NCI-H748 treated with DMSO at 0.1 percent for 48 hours (cell line): Measurements from ENCODE around the gene SMCO1.
"Not testable (repeated sequence)": the region's sequence is repeated elsewhere in the genome, so short reads cannot be mapped to it uniquely, and the experiment has no call there.

Experiments used
- DNase-seq: peaks from one replicate; lab custom pipeline; 2025; lab: John Stamatoyannopoulos, UW

SMCO1 gene

DNA sequence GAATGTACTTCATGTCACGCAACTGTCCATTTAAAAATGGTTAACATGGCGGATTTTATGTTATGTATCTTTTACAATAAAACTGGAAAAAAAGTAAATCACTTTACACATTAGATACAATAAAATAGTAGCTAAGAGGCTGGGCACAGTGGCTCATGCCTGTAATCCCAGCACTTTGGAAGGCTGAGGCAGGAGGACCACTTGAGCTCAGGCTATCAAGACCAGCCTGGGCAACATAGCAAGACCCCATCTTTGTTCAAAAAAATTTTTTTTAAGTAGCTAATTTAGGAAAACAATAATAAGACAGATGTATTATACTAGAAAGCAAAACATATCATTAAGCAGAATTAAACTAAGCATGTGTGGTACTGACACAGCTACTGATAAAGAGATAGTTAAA is 23.1 kb downstream of the SMCO1 start:
- DNase-seq, result no peak

DNA sequence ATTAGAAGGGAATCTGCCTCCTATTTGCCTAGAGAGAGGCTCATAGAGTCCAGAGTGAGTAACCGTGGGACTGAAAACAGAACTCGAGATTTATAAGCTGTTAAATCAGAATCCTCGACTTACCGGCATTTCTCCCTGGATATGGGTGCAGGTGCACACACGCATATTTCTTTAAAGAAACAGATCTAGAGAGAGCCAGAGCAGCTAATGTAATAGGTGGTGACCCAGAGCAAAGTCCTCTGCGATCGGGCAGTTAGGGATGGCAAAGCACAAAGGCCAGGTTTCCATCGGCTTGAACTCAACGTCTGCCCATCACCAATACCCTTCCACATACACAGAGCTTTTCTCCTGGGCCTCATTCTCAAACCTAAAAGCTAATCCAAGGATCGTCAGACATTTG is 25.4 kb downstream of the SMCO1 start:
- no peak for DNase-seq

- no peak for DNase-seq
Measured at GRCh38 chr3:196486263-196486662, 28.9 kb downstream of the SMCO1 start.

DNA sequence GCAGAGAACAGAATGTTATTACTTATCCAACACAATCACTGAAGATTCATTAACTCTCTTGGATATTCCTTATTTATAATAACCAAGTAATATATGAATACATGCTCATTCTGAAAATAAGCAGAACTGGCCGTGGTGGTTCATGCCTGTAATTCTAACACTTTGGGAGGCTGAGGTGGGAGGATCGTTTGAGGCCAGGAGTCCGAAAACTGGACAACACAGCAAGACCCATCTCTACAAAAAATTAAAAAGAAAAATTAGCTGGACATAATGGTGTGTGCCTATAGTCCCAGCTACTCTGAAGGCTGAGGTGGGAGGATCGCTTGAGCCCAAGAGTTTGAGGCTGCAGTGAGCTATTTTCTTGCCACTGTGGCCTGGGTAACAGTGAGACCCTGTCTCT is 37.5 kb downstream of the SMCO1 start:
- DNase-seq, result no peak

- no peak for DNase-seq
Measured at GRCh38 chr3:196472286-196472685, 42.9 kb downstream of the SMCO1 start.

- DNase-seq, result no peak
Measured at GRCh38 chr3:196471551-196471950, 43.6 kb downstream of the SMCO1 start.

GRCh38 chr3:196470182-196470581 is 45.0 kb downstream of the SMCO1 start:
- DNase-seq, result not testable (repeated sequence)

DNA sequence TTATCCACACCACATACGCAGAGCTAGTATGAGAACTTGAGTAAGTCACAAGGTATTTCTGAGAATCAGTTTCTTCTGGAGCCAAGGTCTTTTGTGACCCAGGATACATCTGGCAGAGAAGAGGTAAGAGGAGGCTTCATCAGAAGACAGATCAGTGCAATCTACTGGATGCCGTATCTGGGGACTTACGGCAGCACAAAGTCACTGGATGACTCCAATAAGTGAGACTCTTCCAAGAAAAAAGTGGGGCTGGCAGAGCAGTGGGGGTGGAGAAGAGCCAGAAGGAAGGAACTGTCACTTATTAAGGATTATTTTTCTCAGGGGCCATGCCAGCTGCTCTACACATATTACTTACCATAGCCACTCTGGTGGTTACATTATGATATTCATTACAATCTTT is 51.3 kb downstream of the SMCO1 start:
- no peak for DNase-seq

- DNase-seq, result no peak
Measured at GRCh38 chr3:196463478-196463756, 51.7 kb downstream of the SMCO1 start.

DNA sequence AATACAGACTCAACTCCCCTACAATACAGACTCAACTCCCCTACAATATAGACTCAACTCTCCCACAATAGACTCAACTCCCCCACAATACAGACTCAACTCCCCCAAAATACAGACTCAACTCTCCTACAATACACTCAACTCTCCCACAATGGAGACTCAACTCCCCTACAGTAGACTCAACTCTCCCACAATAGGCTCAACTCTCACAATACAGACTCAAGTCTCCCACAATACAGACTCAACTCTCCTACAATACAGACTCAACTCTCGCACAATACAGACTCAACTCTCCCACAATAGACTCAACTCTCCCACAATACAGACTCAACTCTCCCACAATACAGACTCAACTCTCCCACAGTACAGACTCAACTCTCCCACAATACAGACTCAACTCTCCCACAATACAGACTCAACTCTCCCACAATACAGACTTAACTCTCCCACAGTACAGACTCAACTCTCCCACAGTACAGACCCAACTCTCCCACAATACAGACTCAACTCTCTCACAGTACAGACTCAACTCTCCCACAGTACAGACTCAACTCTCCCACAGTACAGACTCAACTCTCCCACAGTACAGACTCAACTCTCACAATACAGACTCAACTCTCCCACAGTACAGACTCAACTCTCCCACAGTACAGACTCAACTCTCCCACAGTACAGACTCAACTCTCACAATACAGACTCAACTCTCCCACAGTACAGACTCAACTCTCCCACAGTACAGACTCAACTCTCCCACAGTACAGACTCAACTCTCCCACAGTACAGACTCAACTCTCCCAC is 52.3 kb downstream of the SMCO1 start:
- DNase-seq, result not testable (repeated sequence)

DNA sequence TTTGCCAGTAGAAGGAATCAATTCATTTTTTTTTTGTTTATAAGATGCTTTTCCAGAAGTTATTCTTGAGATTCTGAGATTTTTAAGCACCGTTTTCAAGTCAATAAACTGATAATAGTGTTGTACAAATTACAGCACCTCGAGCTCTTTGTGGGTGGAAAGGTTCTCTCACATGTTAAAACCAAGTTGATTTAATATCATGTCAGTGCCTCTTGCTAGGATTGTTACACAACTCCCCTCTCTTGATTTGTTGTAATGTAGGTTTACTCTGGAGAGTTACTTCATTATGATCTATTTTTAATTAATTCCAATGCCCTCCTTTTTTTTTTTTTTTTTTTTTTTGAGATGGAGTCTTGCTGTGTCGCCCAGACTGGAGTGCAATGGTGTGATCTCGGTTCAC is 57.1 kb downstream of the SMCO1 start:
- no peak for DNase-seq

DNA sequence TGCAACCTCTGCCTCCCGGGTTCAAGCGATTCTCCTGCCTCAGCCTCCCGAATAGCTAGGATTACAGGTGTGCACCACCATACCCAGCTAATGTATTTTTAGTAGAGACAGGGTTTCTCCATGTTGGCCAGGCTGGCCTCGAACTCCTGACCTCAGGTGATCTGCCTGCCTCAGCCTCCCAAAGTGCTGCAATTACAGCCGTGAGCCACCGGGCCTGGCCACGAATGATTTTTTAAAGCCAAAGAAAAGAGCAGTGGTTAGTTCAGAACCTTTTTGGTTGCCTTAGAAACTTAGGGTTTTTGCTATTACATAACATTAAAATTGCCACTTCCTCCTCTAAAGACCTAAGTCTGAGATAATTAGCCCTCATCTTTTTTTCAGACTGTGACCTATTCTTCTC is 57.7 kb downstream of the SMCO1 start:
- DNase-seq, result not testable (repeated sequence)
